ENCODE measurements around the gene FMOD. TPM values are rescaled to one million over a fixed set of nuclear protein-coding genes. Genes with fewer than 3 reads are reported as not detected.
"Not testable (repeated sequence)": the region's sequence is repeated elsewhere in the genome, so short reads cannot be mapped to it uniquely, and the experiment has no call there.

Gene FMOD
- polyA plus RNA-seq, 3 donors: not detected

DNA sequence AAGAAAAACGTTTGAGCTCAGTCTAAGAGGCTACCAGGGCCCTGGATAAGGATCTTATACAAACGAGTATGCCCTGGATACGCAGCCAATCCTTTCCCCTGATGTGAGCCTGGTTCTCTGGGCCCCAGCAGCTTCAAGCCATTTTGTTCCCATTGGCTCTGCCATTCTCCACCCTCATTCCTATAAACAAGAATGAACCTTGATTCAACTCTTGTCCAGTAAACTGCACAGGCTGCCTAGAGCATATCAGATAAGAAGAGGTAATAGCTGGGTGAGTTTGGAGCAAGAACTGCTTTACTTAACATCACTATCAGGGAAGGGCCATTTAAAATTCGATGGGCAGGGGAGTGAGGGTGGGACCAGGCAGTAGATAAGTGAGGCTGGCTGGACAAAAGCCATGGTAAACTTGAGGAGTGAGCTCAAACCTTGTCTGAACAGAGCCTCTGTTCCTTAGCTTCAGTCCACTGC, 34.3 kb downstream of the FMOD start:
- Histone ChIP-seq H3K27ac (ENCODE audit: low read depth in 1 of 2, low read length in 2 of 2) (no peak overlapping the region), H4K20me1 (ENCODE audit: insufficient read depth, low read length) (peaks cover 12% of the 10 kb centered on the region), H3K79me2 (ENCODE audit: insufficient read depth, low read length) (no peaks in the 10 kb centered on the region), H3K4me2 (replicated peaks; ENCODE audit: extremely low read depth, low read length, poor library complexity, severe bottlenecking) (no peak overlapping the region), H2AFZ (ENCODE audit: insufficient read depth, low read depth, low read length, poor library complexity, severe bottlenecking) (no peak overlapping the region), H3K9me3 (replicated peaks in 1 of 2; ENCODE audit: control insufficient read depth in 1 of 2, insufficient read depth in 1 of 2, low read length in 2 of 2) (no peaks in the 10 kb centered on the region), H3K4me3 (replicated peaks in 1 of 3; ENCODE audit: low read depth in 2 of 3, low read length in 3 of 3) (no peak overlapping the region), H3K27me3 (ENCODE audit: control insufficient read depth in 2 of 2, insufficient read depth in 2 of 2, low read length in 2 of 2) (no peaks in the 10 kb centered on the region), H3K36me3 (replicated peaks in 1 of 2; ENCODE audit: control insufficient read depth in 1 of 2, insufficient read depth in 2 of 2, low read length in 2 of 2) (peaks cover 0 to 3% of the 10 kb centered on the region in 2 donors), H3K9ac (ENCODE audit: insufficient read depth, low read length, poor library complexity, severe bottlenecking) (no peak overlapping the region), H3K4me1 (ENCODE audit: control insufficient read depth in 1 of 2, insufficient read depth in 2 of 2, low read length in 2 of 2) (peaks cover 19% of the 10 kb centered on the region in 2 donors)
- Mint-ChIP-seq H3K9me3 (peaks cover 0 to 3% (median 2%) of the 10 kb centered on the region in 7 donors), H3K27me3 (ENCODE audit: low read depth in 3 of 3) (peaks cover 0 to 4% (median 2%) of the 10 kb centered on the region in 3 donors), H3K27ac (no peak overlapping the region), H3K36me3 (peaks cover 8 to 14% of the 10 kb centered on the region in 2 donors), H3K4me1 (peaks cover 35% of the 10 kb centered on the region), H3K4me3 (no peak overlapping the region)
- DNase-seq: no peak
- intact Hi-C loops (cut with micrococcal nuclease): no loop called here
- TF ChIP-seq, protein P1, sequence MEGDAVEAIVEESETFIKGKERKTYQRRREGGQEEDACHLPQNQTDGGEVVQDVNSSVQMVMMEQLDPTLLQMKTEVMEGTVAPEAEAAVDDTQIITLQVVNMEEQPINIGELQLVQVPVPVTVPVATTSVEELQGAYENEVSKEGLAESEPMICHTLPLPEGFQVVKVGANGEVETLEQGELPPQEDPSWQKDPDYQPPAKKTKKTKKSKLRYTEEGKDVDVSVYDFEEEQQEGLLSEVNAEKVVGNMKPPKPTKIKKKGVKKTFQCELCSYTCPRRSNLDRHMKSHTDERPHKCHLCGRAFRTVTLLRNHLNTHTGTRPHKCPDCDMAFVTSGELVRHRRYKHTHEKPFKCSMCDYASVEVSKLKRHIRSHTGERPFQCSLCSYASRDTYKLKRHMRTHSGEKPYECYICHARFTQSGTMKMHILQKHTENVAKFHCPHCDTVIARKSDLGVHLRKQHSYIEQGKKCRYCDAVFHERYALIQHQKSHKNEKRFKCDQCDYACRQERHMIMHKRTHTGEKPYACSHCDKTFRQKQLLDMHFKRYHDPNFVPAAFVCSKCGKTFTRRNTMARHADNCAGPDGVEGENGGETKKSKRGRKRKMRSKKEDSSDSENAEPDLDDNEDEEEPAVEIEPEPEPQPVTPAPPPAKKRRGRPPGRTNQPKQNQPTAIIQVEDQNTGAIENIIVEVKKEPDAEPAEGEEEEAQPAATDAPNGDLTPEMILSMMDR (IDR thresholded peaks at IDR 0.05): no peak
- WGBS (ENCODE audit: insufficient coverage): 67% methylated on average over 3 of the region's 4 CpGs

GRCh38 chr1:203314025-203314759, 36.7 kb downstream of the FMOD start:
- H3K9me3 Mint-ChIP-seq; H3K27ac ChIP-seq (ENCODE audit: low read depth in 1 of 2, low read length in 2 of 2); H3K9me3 ChIP-seq (replicated peaks in 1 of 2; ENCODE audit: control insufficient read depth in 1 of 2, insufficient read depth in 1 of 2, low read length in 2 of 2); H2AFZ ChIP-seq (ENCODE audit: insufficient read depth, low read depth, low read length, poor library complexity, severe bottlenecking); H3K4me3 ChIP-seq (replicated peaks in 1 of 3; ENCODE audit: low read depth in 2 of 3, low read length in 3 of 3); H3K27ac Mint-ChIP-seq; H3K79me2 ChIP-seq (ENCODE audit: insufficient read depth, low read length); intact Hi-C loops (cut with micrococcal nuclease); H3K27me3 ChIP-seq (ENCODE audit: control insufficient read depth in 2 of 2, insufficient read depth in 2 of 2, low read length in 2 of 2); H3K9ac ChIP-seq (ENCODE audit: insufficient read depth, low read length, poor library complexity, severe bottlenecking); H3K27me3 Mint-ChIP-seq (ENCODE audit: low read depth in 3 of 3); H3K4me3 Mint-ChIP-seq; H3K4me2 ChIP-seq (replicated peaks; ENCODE audit: extremely low read depth, low read length, poor library complexity, severe bottlenecking); DNase-seq: not testable (repeated sequence)
- peaks cover 38% of the 10 kb centered on the region for H3K4me1 Mint-ChIP-seq
- no CpG with 5 or more reads among the region's 4 CpGs for WGBS (ENCODE audit: insufficient coverage)
- peaks cover 28 to 35% of the 10 kb centered on the region in 2 donors for H3K36me3 Mint-ChIP-seq
- Histone ChIP-seq H3K36me3 (replicated peaks in 1 of 2; ENCODE audit: control insufficient read depth in 1 of 2, insufficient read depth in 2 of 2, low read length in 2 of 2) (peaks cover 10 to 27% of the 10 kb centered on the region in 2 donors), H4K20me1 (ENCODE audit: insufficient read depth, low read length) (peaks cover 37% of the 10 kb centered on the region), H3K4me1 (ENCODE audit: control insufficient read depth in 1 of 2, insufficient read depth in 2 of 2, low read length in 2 of 2) (peaks cover under 1 to 10% of the 10 kb centered on the region in 2 donors)

Data from CD14-positive monocyte (primary cell).